SH-SY5Y (cell line): ENCODE data around the gene PSMF1.

Experiments used
- GATA2 ChIP-seq: IDR thresholded peaks from 2 replicates; pipeline ENCODE4 v1.6.1; 2011; ENCODE audit warnings: mild to moderate bottlenecking, low read depth, low read length
- GATA3 ChIP-seq: IDR thresholded peaks from 2 replicates; pipeline ENCODE4 v1.6.1; 2011; ENCODE audit warnings: low read depth, mild to moderate bottlenecking, low read length, moderate library complexity

DNA sequence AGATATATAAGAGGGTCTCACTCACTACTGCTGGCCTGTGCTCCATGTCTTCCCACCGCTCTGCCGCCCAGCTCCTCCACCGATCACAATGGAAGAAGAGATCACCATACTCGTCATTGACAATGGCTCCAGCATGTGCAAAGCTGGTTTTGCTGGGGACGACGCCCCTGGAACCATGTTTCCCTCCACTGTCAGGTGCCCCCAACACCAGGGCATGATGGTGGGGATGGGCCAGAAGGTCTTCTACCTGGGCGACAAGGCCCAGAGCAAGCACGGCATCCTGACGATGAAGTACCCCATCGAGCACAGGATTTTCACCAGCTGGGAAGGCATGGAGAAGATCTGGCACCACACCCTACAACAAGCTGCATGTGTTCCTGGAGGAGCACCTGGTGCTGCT, 42.1 kb downstream of the PSMF1 start:
- TF ChIP-seq GATA2 (no peak), GATA3 (no peak)
